Naive thymus-derived CD4-positive, alpha-beta T cell (primary cell): ENCODE measurements around the gene NAA40. TPM values are rescaled to one million over a fixed set of nuclear protein-coding genes. Genes with fewer than 3 reads are reported as not detected.

Source experiments
- ATAC-seq: fragments of 150-1000 bp; cut with Tn5 transposase; 2 replicates; pipeline ENCODE4 v1.10.0; 2021; ENCODE audit warnings: mild to moderate bottlenecking, moderate library complexity
- CTCF ChIA-PET: fragments of 350-600 bp; sonication (Branson Sonifier 250); formaldehyde crosslinking; loops from one replicate; lab custom pipeline; 2021; ENCODE audit warnings: antibody characterized with exemption; lab: Charles Lee
- POLR2A ChIA-PET: fragments of 350-600 bp; sonication (Branson Sonifier 250); formaldehyde crosslinking; loops from one replicate; lab custom pipeline; 2021; ENCODE audit warnings: antibody characterized with exemption, inconsistent platforms; lab: Charles Lee
- DNase-seq, 9 donors: peaks; one replicate each; pipeline versions ENCODE4 v3.0.0 to v3.0.0-alpha.2; 2020 to 2022; ENCODE audit warnings: mixed read lengths in 1 of 9
- H3K27ac ChIP-seq: one replicate; pipeline ENCODE4 v1.7.0; 2013; ENCODE audit warnings: mild to moderate bottlenecking, low read depth, low read length, moderate library complexity
- H3K27me3 ChIP-seq, 2 donors: one replicate each; pipeline ENCODE4 v1.7.0; 2013; ENCODE audit warnings: low read length in 2 of 2, mild to moderate bottlenecking in 2 of 2, moderate library complexity in 2 of 2; ENCODE audit not compliant: control insufficient read depth in 2 of 2, insufficient read depth in 2 of 2
- H3K36me3 ChIP-seq, 3 experiments: 1 replicate in 2 of 3; 2 replicates in 1 of 3; pipeline ENCODE4 v1.7.0; 2013; ENCODE audit warnings: low read length in 3 of 3, mild to moderate bottlenecking in 3 of 3, moderate library complexity in 1 of 3; ENCODE audit not compliant: insufficient read depth in 3 of 3, control insufficient read depth in 2 of 3
- H3K4me1 ChIP-seq, 2 donors: one replicate each; pipeline ENCODE4 v1.7.0; 2013; ENCODE audit warnings: low read length in 2 of 2, mild to moderate bottlenecking in 2 of 2, moderate library complexity in 1 of 2; ENCODE audit not compliant: control insufficient read depth in 2 of 2, insufficient read depth in 2 of 2
- H3K4me3 ChIP-seq: 2 replicates; pipeline ENCODE4 v1.7.0; 2013; ENCODE audit warnings: mild to moderate bottlenecking, low read length
- H3K9me3 ChIP-seq, 3 experiments: 1 replicate in 2 of 3; 2 replicates in 1 of 3; pipeline ENCODE4 v1.7.0; 2013; ENCODE audit warnings: low read length in 3 of 3; ENCODE audit not compliant: control insufficient read depth in 2 of 3
- H3K27ac Mint-ChIP-seq, 9 donors: one replicate each; pipeline ENCODE4 v1.8.0; 2020 to 2022; ENCODE audit warnings: mixed read lengths in 9 of 9, mild to moderate bottlenecking in 8 of 9, moderate library complexity in 5 of 9, inconsistent platforms in 2 of 9
- H3K27me3 Mint-ChIP-seq, 5 donors: one replicate each; pipeline ENCODE4 v1.8.0; 2021 to 2022; ENCODE audit warnings: mixed read lengths in 5 of 5, mild to moderate bottlenecking in 1 of 5
- H3K36me3 Mint-ChIP-seq, 5 donors: one replicate each; pipeline ENCODE4 v1.8.0; 2020 to 2022; ENCODE audit warnings: mixed read lengths in 5 of 5, mild to moderate bottlenecking in 3 of 5, inconsistent platforms in 1 of 5
- H3K4me1 Mint-ChIP-seq, 7 donors: one replicate each; pipeline ENCODE4 v1.8.0; 2020 to 2022; ENCODE audit warnings: mixed read lengths in 7 of 7, mild to moderate bottlenecking in 3 of 7, inconsistent platforms in 1 of 7
- H3K4me3 Mint-ChIP-seq, 10 donors: one replicate each; pipeline ENCODE4 v1.8.0; 2020 to 2022; ENCODE audit warnings: mild to moderate bottlenecking in 10 of 10, mixed read lengths in 10 of 10, moderate library complexity in 6 of 10, inconsistent platforms in 2 of 10
- H3K9me3 Mint-ChIP-seq, 11 donors: one replicate each; pipeline ENCODE4 v1.8.0; 2020 to 2022; ENCODE audit warnings: mixed read lengths in 11 of 11, mild to moderate bottlenecking in 4 of 11, inconsistent platforms in 1 of 11, moderate library complexity in 1 of 11
- intact Hi-C, 2 donors: fragments of 100-400 bp; cut with micrococcal nuclease; formaldehyde crosslinking; loops; one replicate each; pipeline ENCODE4 v1.15.1; 2023
- polyA plus RNA-seq, 2 donors: library from polyadenylated mRNA; unstranded; fragments of 300-500 nt; fragmentation: Illumina TruSeq; gene quantifications; one replicate each; pipeline ENCODE4 v1.2.3, GENCODE V29; 2021
- total RNA-seq, 6 experiments: library from RNA in 5 of 6; stranded (reverse) in 5 of 6; gene quantifications; 1 replicate in 5 of 6; 2 replicates in 1 of 6; pipeline ENCODE4 v1.2.3 and lab custom pipeline; 2021 to 2026

The NAA40 gene
- total and polyA plus RNA-seq, 7 experiments from 2014 or later: 5.1 to 39.8 (median 24.4) TPM

DNA sequence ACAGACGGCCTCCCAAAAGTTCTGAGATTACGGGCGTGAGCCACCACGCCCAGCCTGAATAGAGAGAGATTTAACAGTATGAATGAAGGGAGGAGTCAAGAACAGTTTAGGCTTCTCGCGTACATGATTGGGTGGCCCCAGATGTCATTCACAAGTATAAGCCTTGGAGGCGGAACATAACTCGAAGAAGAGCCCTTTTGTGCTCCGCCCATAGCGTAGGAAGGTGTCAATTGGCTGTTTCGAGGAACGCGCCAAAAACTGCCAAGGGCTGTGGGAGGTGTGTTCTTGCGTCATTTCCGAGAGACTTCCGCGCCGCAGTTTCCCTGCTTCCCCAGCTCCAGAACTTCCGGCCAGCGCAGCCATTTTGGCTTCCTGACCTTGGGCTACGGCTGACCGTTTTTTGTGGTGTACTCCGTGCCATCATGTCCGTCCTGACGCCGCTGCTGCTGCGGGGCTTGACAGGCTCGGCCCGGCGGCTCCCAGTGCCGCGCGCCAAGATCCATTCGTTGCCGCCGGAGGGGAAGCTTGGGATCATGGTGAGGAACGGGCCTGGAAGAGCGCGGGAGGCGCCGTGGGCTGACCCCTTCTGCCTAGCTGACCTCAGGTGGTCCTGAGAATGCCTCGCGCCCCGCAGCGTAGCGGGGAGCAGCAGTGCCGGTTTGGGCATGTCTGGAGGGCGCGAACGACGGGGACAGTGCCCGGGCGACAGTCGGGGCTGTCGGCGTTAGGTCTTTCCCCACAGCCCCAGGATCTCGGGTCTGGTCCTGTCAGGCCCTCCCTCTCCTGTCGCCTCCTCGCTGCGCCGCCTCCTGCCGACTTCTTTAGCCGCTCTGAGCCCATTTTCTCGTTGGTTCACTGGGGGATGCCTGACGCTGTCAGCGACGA lies 35.7 kb downstream of the NAA40 start, which contains the start of gene COX8A:
TSS of gene COX8A (plus strand) at position 362 of the 885 bp plus-strand sequence. CDS start at position 423, 61 bp downstream.
- Histone ChIP-seq H3K36me3 (peaks cover 0 to 20% (median 0%) of the 10 kb centered on the region in 3 experiments), H3K27me3 (no peaks in the 10 kb centered on the region), H3K9me3 (no peaks in the 10 kb centered on the region), H3K4me1 (peaks cover 10 to 11% of the 10 kb centered on the region in 2 donors), H3K27ac (peak within 1 kb of the TSS; percentile 94), H3K4me3 (peak within 1 kb of the TSS; percentile 87)
- POLR2A ChIA-PET: interaction anchor here (0.6 to 2.4 kb wide), 7 partner anchors 9 to 343 kb away, joined by 3 to 16 read pairs (median 4); partner anchors contain the start of genes OTUB1, PRDX5, RCOR2 and TRMT112
- ATAC-seq: peak; percentile 99
- intact Hi-C loops: loop anchor here (1.0 to 10.0 kb wide), 10 partner anchors 12 to 332 kb away; partner anchors contain the start of genes OTUB1 (in 2 of the 2), ATL3 (in 1 of the 2), RTN3 (in 1 of the 2) and ZFTA (in 1 of the 2)
- DNase-seq: peak; percentile 65 to 97 (median 94)
- Mint-ChIP-seq H3K27ac (peak within 1 kb of the TSS; percentile 94 to 99 (median 99)), H3K27me3 (peaks cover 0 to 2% (median 0%) of the 10 kb centered on the region in 5 donors), H3K4me1 (peaks cover 12 to 36% (median 29%) of the 10 kb centered on the region in 7 donors), H3K9me3 (peaks cover 0 to 4% (median 0%) of the 10 kb centered on the region in 11 donors), H3K36me3 (peaks cover 0 to 15% (median 0%) of the 10 kb centered on the region in 5 donors), H3K4me3 (peak within 1 kb of the TSS; percentile 98 to 100 (median 99))
- CTCF ChIA-PET: interaction anchor here (1.0 kb wide), 1 partner anchor 138 kb away, joined by 3 read pairs; no protein-coding TSS in a partner anchor

DNA sequence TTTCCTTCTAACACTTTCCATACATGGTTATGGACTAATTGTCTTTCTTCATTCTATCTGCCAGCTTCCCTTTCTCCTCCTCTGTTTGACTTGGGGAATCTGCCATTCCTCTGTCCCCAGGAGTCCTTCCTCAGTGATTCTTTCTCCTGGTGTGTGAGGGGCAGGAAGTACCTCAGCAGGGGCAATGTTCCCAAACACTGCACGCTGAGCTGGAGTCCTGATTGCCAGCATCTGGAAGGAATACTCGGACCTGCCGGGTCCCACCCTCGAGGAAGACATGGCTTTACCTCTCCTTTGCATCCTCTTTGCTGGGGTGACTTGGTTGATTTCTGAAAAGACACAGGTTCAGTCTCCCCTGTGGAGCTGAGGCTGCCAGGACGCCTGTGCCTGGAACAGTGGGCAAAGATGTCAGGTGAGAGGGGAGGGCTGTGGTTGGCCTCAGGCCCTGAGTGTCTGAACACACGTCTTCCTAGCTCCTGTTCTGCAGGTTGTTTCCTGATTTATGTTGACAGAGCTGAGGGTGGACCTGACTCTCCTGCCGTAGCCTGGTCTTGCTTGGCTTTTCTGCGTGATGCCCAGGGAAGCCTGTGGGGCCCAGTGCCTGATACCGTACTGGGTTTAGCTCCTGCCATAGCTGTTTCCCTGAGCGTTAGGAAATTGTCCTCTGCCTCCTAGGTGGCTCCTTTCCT lies 39.9 kb downstream of the NAA40 start:
- Histone ChIP-seq H3K4me1 (peaks cover 10 to 11% of the 10 kb centered on the region in 2 donors), H3K27ac (no peak overlapping the region), H3K36me3 (peaks cover 0 to 21% (median 0%) of the 10 kb centered on the region in 3 experiments), H3K4me3 (no peak overlapping the region), H3K27me3 (no peaks in the 10 kb centered on the region), H3K9me3 (no peaks in the 10 kb centered on the region)
- DNase-seq: no peak
- intact Hi-C loops: loop anchor here in 1 of 2 donors (10.0 kb wide), 1 partner anchor 214 kb away; the partner anchor contains the start of gene ZFTA
- Mint-ChIP-seq H3K4me3 (no peak overlapping the region), H3K27ac (peak overlapping the region in 5 of 9 donors; percentile 14 to 76 (median 63)), H3K27me3 (no peaks in the 10 kb centered on the region), H3K36me3 (peaks cover 0 to 12% (median 0%) of the 10 kb centered on the region in 5 donors), H3K4me1 (peaks cover 12 to 33% (median 26%) of the 10 kb centered on the region in 7 donors), H3K9me3 (no peaks in the 10 kb centered on the region)
- CTCF ChIA-PET: no interaction called here
- no peak for ATAC-seq
- POLR2A ChIA-PET: interaction anchor here (0.6 to 1.4 kb wide), 2 partner anchors 12 to 17 kb away, joined by 3 to 4 read pairs; no protein-coding TSS in a partner anchor

DNA sequence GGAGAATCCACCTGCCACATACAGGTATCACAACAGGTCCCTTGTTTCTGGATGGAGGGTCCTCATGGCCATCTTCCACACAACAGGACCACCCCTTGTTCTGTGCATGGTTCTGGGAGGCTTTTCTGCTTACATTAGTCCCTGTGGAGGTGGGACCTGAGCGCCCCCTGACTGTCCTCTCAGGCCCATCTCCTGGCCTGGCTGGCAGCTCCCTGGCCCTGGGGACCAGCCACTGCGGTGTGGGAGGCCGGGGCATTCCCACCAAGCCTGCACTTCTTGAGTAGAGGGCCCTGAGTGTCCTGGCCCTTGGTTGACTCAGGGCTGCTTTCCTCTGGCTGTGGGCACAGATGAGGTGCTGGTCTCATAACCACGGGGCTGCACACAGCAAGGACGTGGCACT lies 40.6 kb downstream of the NAA40 start:
- Mint-ChIP-seq H3K27me3 (no peaks in the 10 kb centered on the region), H3K9me3 (no peaks in the 10 kb centered on the region), H3K27ac (peak overlapping the region in 1 of 9 donors; percentile 48), H3K36me3 (peaks cover 0 to 12% (median 0%) of the 10 kb centered on the region in 5 donors), H3K4me1 (peaks cover 12 to 27% (median 20%) of the 10 kb centered on the region in 7 donors), H3K4me3 (no peak overlapping the region)
- Histone ChIP-seq H3K27me3 (no peaks in the 10 kb centered on the region), H3K4me3 (no peak overlapping the region), H3K9me3 (no peaks in the 10 kb centered on the region), H3K36me3 (peaks cover 0 to 21% (median 0%) of the 10 kb centered on the region in 3 experiments), H3K27ac (no peak overlapping the region), H3K4me1 (peaks cover 9 to 10% of the 10 kb centered on the region in 2 donors)
- ChIA-PET CTCF (no interaction called here), POLR2A (no interaction called here)
- intact Hi-C loops: loop anchor here in 1 of 2 donors (10.0 kb wide), 1 partner anchor 215 kb away; the partner anchor contains the start of gene ZFTA
- DNase-seq: no peak
- no peak for ATAC-seq

DNA sequence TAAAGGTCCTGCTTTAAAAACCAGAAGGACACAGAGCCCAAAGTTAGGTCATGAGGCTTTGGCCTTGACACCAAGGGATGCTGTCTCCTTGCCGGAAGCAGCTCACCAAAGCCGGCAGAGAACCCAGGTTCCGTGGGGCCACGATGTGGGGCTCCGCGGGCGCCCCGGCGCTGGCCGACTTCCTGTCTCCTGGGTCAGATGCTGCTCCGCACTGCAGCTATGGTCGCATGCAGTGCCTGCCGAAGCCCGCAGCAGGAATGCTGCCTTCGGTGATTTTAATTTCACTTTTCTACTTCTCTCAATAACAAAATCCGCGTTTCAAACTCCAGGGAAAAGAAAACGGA lies 47.0 kb downstream of the NAA40 start:
- Mint-ChIP-seq H3K4me1 (peaks cover 11 to 40% (median 32%) of the 10 kb centered on the region in 7 donors), H3K9me3 (peaks cover 0 to 2% (median 0%) of the 10 kb centered on the region in 11 donors), H3K27ac (peak overlapping the region; percentile 95 to 99 (median 98)), H3K27me3 (no peaks in the 10 kb centered on the region), H3K36me3 (peaks cover 0 to 17% (median 8%) of the 10 kb centered on the region in 5 donors), H3K4me3 (peak overlapping the region; percentile 91 to 99 (median 97))
- H3K4me1 ChIP-seq: peaks cover 14 to 20% of the 10 kb centered on the region in 2 donors
- H3K9me3 ChIP-seq: no peaks in the 10 kb centered on the region
- peak overlapping the region; percentile 89 for H3K27ac ChIP-seq
- H3K27me3 ChIP-seq: no peaks in the 10 kb centered on the region
- H3K4me3 ChIP-seq: peak overlapping the region; percentile 100
- DNase-seq: peak; percentile 40 to 74 (median 70)
- intact Hi-C loops: loop anchor here (1.0 to 5.0 kb wide), 7 partner anchors 11 to 331 kb away; partner anchors contain the start of genes COX8A (in 2 of the 2), MACROD1 (in 1 of the 2), MARK2 (in 1 of the 2) and RTN3 (in 1 of the 2)
- H3K36me3 ChIP-seq: peaks cover 0 to 29% (median 0%) of the 10 kb centered on the region in 3 experiments
- ChIA-PET POLR2A (interaction anchor here (0.7 to 1.9 kb wide), 7 partner anchors 9 to 146 kb away, joined by 3 to 16 read pairs (median 3); partner anchors contain the start of gene COX8A), CTCF (no interaction called here)
- peak; percentile 87 for ATAC-seq

DNA sequence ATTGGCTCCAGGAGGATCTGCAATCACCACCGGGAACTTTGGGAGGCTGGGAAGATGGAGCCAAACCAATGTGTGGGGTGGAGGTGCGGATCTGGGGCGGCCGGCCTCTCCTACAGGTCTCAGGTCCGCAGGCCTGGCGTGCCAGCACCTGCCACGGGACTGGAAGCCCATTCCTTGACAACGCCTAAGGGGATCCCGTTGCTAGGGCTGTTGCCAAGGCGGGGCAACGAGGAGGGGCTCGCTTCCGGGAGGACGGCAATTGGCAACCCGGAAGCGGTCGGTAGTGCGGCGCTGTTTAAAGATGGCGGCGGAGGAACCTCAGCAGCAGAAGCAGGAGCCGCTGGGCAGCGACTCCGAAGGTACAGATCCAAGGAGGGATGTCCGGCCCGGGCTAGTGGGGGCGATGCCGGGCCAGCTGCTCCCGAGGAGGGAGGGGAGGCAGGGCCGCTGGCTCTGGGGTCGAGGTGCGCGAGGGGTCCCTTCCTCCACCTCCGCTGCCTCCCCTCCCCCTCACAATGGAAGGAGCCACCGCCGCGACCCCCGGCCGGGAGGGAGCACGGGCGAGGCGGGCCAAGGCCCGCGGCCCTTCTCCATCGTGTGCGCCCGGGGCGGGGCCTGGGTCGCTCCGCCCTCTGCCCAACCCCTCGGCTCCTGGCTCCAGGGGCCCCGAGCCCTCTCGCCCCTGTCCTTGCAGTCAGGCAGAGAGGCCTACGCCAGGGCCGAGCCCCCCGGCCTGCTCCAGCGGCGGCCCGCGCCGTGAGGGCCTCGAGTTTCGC lies 47.5 kb downstream of the NAA40 start, which contains the start of gene OTUB1:
TSS of gene OTUB1 (plus strand) at position 283 of the 776 bp plus-strand sequence. CDS start at position 302, 19 bp downstream.
- peak; percentile 94 for ATAC-seq
- peaks cover 11 to 40% (median 35%) of the 10 kb centered on the region in 7 donors for H3K4me1 Mint-ChIP-seq
- H3K27me3 Mint-ChIP-seq: no peaks in the 10 kb centered on the region
- Histone ChIP-seq H3K27ac (peak within 1 kb of the TSS; percentile 89), H3K27me3 (no peaks in the 10 kb centered on the region), H3K4me3 (peak within 1 kb of the TSS; percentile 100), H3K4me1 (peaks cover 14 to 20% of the 10 kb centered on the region in 2 donors), H3K36me3 (peaks cover 0 to 35% (median 5%) of the 10 kb centered on the region in 3 experiments), H3K9me3 (no peaks in the 10 kb centered on the region)
- H3K27ac Mint-ChIP-seq: peak within 1 kb of the TSS; percentile 95 to 99 (median 98)
- peaks cover 0 to 18% (median 8%) of the 10 kb centered on the region in 5 donors for H3K36me3 Mint-ChIP-seq
- DNase-seq: peak; percentile 64 to 86 (median 83)
- POLR2A ChIA-PET: interaction anchor here (0.7 to 1.9 kb wide), 7 partner anchors 9 to 148 kb away, joined by 3 to 16 read pairs (median 4); partner anchors contain the start of gene COX8A
- H3K4me3 Mint-ChIP-seq: peak within 1 kb of the TSS; percentile 91 to 99 (median 97)
- intact Hi-C loops: loop anchor here (1.0 to 5.0 kb wide), 7 partner anchors 12 to 330 kb away; partner anchors contain the start of genes COX8A (in 2 of the 2), MACROD1 (in 1 of the 2), MARK2 (in 1 of the 2) and RTN3 (in 1 of the 2)
- H3K9me3 Mint-ChIP-seq: peaks cover 0 to 2% (median 0%) of the 10 kb centered on the region in 11 donors
- CTCF ChIA-PET: interaction anchor here (1.2 kb wide), 1 partner anchor 14 kb away, joined by 3 read pairs; no protein-coding TSS in a partner anchor
